Measurements from ENCODE around the gene CYB5R3. TPM values are rescaled to one million over a fixed set of nuclear protein-coding genes. Genes with fewer than 3 reads are reported as not detected.

The CYB5R3 gene
- total and polyA plus RNA-seq, 2 donors (not counting 1 experiment from before 2014, with no cell fraction given) = 82.1 to 298 TPM

DNA sequence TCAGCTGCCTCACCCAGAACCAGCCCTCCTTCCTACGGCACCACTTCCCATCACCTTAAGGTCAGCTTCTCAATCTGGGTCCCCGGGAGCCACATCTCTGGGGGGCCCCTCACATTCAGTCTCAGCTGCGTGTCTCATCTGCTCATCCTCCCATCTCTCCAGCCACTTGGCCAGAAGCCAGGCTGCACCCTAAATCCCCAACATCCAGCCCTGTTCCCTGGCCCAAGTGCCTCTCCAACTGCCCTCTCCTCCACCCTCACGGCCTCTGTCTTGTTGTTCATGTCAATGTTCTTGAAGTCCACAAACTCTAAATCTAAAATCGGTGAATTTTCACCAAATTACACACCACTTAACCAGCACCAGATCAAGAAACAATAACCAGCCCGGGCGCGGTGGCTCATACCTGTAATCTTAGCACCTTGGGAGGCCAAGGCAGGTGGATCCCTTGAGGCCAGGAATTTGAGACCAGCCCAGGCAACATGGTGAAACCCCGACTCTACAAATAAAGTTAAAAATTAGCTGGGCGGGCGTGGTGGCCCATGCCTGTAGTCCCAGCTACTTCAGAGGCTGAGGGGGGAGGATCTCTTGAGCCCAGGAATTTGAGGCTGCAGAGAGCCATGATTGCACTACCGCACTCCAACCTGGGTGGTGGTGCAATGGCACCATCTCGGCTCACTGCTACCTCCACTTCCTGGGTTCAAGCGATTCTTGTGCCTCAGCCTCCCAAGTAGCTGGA lies 37.7 kb upstream of the CYB5R3 start:
- H3K9ac ChIP-seq (ENCODE audit: insufficient read depth, low read length) = no peak overlapping the region
- H3K4me1 ChIP-seq (ENCODE audit: control insufficient read depth, extremely low read depth, insufficient read depth, low read length) = peaks cover 29% of the 10 kb centered on the region
- H3K9me3 ChIP-seq (ENCODE audit: control insufficient read depth, insufficient read depth, low read depth, low read length) = no peaks in the 10 kb centered on the region
- no peaks in the 10 kb centered on the region for H4K20me1 ChIP-seq (ENCODE audit: control insufficient read depth, extremely low read depth, insufficient read depth, low read length)
- no peak for DNase-seq (ENCODE audit: low read depth in 2 of 2)
- no peaks in the 10 kb centered on the region for H3K27me3 ChIP-seq (ENCODE audit: control insufficient read depth, insufficient read depth, low read length)
- H3K4me3 ChIP-seq (replicated peaks in 1 of 4; ENCODE audit: control extremely low read depth in 1 of 4, insufficient read depth in 1 of 4, low read depth in 3 of 4, low read length in 4 of 4) = no peak overlapping the region
- no peak overlapping the region for H2AFZ ChIP-seq (ENCODE audit: low read length)
- no peak overlapping the region for H3K27ac ChIP-seq (ENCODE audit: insufficient read depth, low read length)
- no peak overlapping the region for H3K4me2 ChIP-seq (ENCODE audit: extremely low read depth, insufficient read depth, low read length)
- TF ChIP-seq, protein P1, sequence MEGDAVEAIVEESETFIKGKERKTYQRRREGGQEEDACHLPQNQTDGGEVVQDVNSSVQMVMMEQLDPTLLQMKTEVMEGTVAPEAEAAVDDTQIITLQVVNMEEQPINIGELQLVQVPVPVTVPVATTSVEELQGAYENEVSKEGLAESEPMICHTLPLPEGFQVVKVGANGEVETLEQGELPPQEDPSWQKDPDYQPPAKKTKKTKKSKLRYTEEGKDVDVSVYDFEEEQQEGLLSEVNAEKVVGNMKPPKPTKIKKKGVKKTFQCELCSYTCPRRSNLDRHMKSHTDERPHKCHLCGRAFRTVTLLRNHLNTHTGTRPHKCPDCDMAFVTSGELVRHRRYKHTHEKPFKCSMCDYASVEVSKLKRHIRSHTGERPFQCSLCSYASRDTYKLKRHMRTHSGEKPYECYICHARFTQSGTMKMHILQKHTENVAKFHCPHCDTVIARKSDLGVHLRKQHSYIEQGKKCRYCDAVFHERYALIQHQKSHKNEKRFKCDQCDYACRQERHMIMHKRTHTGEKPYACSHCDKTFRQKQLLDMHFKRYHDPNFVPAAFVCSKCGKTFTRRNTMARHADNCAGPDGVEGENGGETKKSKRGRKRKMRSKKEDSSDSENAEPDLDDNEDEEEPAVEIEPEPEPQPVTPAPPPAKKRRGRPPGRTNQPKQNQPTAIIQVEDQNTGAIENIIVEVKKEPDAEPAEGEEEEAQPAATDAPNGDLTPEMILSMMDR (conservative IDR thresholded peaks at IDR 0.05 in 1 of 2, IDR thresholded peaks at IDR 0.05 in 1 of 2; ENCODE audit: low read depth in 1 of 2, low read length in 2 of 2) = no peak
- no peak for TF ChIP-seq EZH2 (IDR thresholded peaks at IDR 0.05; ENCODE audit: low read length, missing control alignments)
- H3K79me2 ChIP-seq (ENCODE audit: control insufficient read depth, insufficient read depth, low read length) = no peaks in the 10 kb centered on the region
- peaks cover 3% of the 10 kb centered on the region for H3K36me3 ChIP-seq (ENCODE audit: control insufficient read depth, insufficient read depth, low read length)

DNA sequence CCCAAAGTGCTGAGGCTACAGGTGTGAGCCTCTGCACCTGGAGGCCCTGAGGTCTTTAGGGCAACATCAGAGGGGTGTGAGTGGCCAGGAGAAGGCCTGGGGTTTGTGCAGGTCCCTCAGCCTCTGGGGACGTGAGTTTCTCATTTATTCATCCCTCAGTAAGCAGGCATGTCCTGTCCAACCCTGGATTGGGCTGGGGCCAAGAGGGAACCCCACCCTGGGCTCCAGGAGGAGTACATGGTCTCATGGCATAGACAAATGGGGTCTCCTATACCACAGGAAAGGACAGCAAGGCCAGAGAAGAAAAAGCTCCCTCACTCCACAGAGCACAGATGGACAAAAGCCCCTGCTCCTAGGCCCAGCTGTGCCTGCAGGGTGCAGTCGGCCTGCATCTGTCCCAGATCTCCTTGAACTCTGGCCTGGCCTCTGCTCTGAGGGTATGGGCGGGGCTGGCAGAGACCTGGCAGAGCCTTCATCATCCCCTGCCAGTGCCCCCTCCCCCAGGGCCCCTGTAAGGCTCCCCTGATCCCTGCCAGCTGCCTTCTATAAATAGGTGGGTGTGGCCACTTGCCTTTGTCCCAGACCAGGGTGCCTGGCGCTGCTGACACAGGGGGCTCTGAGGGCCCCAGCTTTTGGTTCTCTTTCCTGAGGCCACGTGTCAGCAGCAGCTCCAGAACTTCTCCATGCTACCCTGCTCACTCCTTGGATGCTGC lies 36.9 kb upstream of the CYB5R3 start:
- peaks cover 29% of the 10 kb centered on the region for H3K4me1 ChIP-seq (ENCODE audit: control insufficient read depth, extremely low read depth, insufficient read depth, low read length)
- peak in 1 of 2 donors; percentile 73 for DNase-seq (ENCODE audit: low read depth in 2 of 2)
- no peak overlapping the region for H3K27ac ChIP-seq (ENCODE audit: insufficient read depth, low read length)
- H2AFZ ChIP-seq (ENCODE audit: low read length) = no peak overlapping the region
- H3K9me3 ChIP-seq (ENCODE audit: control insufficient read depth, insufficient read depth, low read depth, low read length) = no peaks in the 10 kb centered on the region
- no peaks in the 10 kb centered on the region for H3K27me3 ChIP-seq (ENCODE audit: control insufficient read depth, insufficient read depth, low read length)
- H4K20me1 ChIP-seq (ENCODE audit: control insufficient read depth, extremely low read depth, insufficient read depth, low read length) = no peaks in the 10 kb centered on the region
- TF ChIP-seq EZH2 (IDR thresholded peaks at IDR 0.05; ENCODE audit: low read length, missing control alignments) = no peak
- TF ChIP-seq, protein P1 (conservative IDR thresholded peaks at IDR 0.05 in 1 of 2, IDR thresholded peaks at IDR 0.05 in 1 of 2; ENCODE audit: low read depth in 1 of 2, low read length in 2 of 2) = peak in 1 of 2 donors; percentile 21
- H3K4me2 ChIP-seq (ENCODE audit: extremely low read depth, insufficient read depth, low read length) = no peak overlapping the region
- H3K36me3 ChIP-seq (ENCODE audit: control insufficient read depth, insufficient read depth, low read length) = peaks cover 3% of the 10 kb centered on the region
- no peaks in the 10 kb centered on the region for H3K79me2 ChIP-seq (ENCODE audit: control insufficient read depth, insufficient read depth, low read length)
- H3K9ac ChIP-seq (ENCODE audit: insufficient read depth, low read length) = no peak overlapping the region
- H3K4me3 ChIP-seq (replicated peaks in 1 of 4; ENCODE audit: control extremely low read depth in 1 of 4, insufficient read depth in 1 of 4, low read depth in 3 of 4, low read length in 4 of 4) = no peak overlapping the region

DNA sequence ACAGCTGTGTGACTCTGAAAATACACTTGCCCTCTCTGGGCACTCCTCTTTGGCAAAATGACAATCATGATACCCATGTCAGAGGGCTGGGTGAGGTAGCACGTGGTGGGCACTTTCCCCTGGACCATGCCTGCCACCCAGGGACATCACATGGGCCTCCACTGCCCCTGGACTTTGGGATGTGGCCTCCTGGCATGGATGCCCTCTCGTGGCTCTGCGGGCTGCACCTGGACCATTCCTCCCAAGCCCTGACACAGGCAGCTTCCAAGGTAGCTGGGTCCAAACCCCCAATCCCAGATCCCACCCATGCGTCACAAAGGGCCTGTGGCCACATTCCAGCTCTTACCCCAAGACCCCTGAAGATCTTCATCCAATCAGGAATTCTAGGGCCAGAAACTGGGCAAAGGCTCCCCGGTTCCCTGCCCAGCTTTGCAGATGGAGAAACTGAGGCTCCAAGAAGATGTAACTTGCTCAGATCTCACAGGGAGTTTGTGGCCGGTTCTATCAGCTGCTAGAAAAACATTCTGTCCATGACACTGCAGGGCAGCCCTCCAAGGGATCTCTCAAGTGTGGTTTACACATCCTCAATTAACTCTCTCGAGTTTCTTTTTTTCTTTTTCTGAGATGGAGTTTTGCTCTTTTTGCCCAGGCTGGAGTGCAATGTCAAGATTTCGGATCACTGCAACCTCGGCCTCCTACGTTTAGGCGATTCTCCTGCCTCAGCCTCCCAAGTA lies 35.4 kb upstream of the CYB5R3 start:
- no peak overlapping the region for H2AFZ ChIP-seq (ENCODE audit: low read length)
- H3K27ac ChIP-seq (ENCODE audit: insufficient read depth, low read length) = no peak overlapping the region
- peaks cover 1% of the 10 kb centered on the region for H3K36me3 ChIP-seq (ENCODE audit: control insufficient read depth, insufficient read depth, low read length)
- H3K4me1 ChIP-seq (ENCODE audit: control insufficient read depth, extremely low read depth, insufficient read depth, low read length) = peaks cover 35% of the 10 kb centered on the region
- no peaks in the 10 kb centered on the region for H4K20me1 ChIP-seq (ENCODE audit: control insufficient read depth, extremely low read depth, insufficient read depth, low read length)
- H3K79me2 ChIP-seq (ENCODE audit: control insufficient read depth, insufficient read depth, low read length) = no peaks in the 10 kb centered on the region
- TF ChIP-seq EZH2 (IDR thresholded peaks at IDR 0.05; ENCODE audit: low read length, missing control alignments) = no peak
- TF ChIP-seq, protein P1 (conservative IDR thresholded peaks at IDR 0.05 in 1 of 2, IDR thresholded peaks at IDR 0.05 in 1 of 2; ENCODE audit: low read depth in 1 of 2, low read length in 2 of 2) = no peak
- no peak overlapping the region for H3K9ac ChIP-seq (ENCODE audit: insufficient read depth, low read length)
- H3K4me2 ChIP-seq (ENCODE audit: extremely low read depth, insufficient read depth, low read length) = no peak overlapping the region
- no peaks in the 10 kb centered on the region for H3K27me3 ChIP-seq (ENCODE audit: control insufficient read depth, insufficient read depth, low read length)
- DNase-seq (ENCODE audit: low read depth in 2 of 2) = peak; percentile 31 to 43
- H3K9me3 ChIP-seq (ENCODE audit: control insufficient read depth, insufficient read depth, low read depth, low read length) = no peaks in the 10 kb centered on the region
- H3K4me3 ChIP-seq (replicated peaks in 1 of 4; ENCODE audit: control extremely low read depth in 1 of 4, insufficient read depth in 1 of 4, low read depth in 3 of 4, low read length in 4 of 4) = no peak overlapping the region
